Transverse colon (tissue), 4 donors: Measurements from ENCODE around the gene CNTNAP2. TPM values are rescaled to one million over a fixed set of nuclear protein-coding genes. Genes with fewer than 3 reads are reported as not detected.

Experiments
- DNase-seq: peaks from one replicate; pipeline ENCODE4 v3.0.0-alpha.2; 2019
- H3K27ac ChIP-seq, 4 donors: fragments of 200-600 bp; sonication (generic); 2 replicates each; pipeline ENCODE4 v1.5.1; 2016 to 2018; ENCODE audit warnings: inconsistent platforms in 4 of 4
- H3K27me3 ChIP-seq: fragments of 200-600 bp; sonication (generic); 2 replicates; pipeline ENCODE4 v1.5.1; 2017; ENCODE audit warnings: inconsistent platforms
- H3K36me3 ChIP-seq, 4 donors: fragments of 200-600 bp; sonication (generic); 2 replicates each; pipeline ENCODE4 v1.5.1; 2017 to 2019; ENCODE audit warnings: inconsistent platforms in 4 of 4
- H3K4me1 ChIP-seq, 4 donors: fragments of 200-600 bp; sonication (generic); 2 replicates each; pipeline ENCODE4 v1.5.1; 2017 to 2020; ENCODE audit warnings: inconsistent platforms in 4 of 4
- H3K4me3 ChIP-seq, 4 donors: fragments of 200-600 bp; sonication (generic); 1 replicate in 1 of 4; 2 replicates in 3 of 4; pipeline versions ENCODE4 v1.5.1 to v1.6.1; 2017 to 2019; ENCODE audit warnings: inconsistent platforms in 4 of 4
- H3K9me3 ChIP-seq, 2 donors: fragments of 200-600 bp; sonication (generic); 2 replicates each; pipeline ENCODE4 v1.5.1; 2017 to 2019; ENCODE audit warnings: inconsistent platforms in 2 of 2
- CTCF ChIP-seq, 5 experiments: fragments of 200-600 bp in 3 of 5; fragments of 450-650 bp in 2 of 5; sonication (generic) in 3 of 5; IDR thresholded peaks; 1 replicate in 2 of 5; 2 replicates in 3 of 5; pipeline ENCODE4 v1.5.1; 2016 to 2017; ENCODE audit warnings: antibody characterized with exemption in 5 of 5, inconsistent platforms in 3 of 5, mild to moderate bottlenecking in 2 of 5, moderate library complexity in 1 of 5
- EP300 ChIP-seq: sonication (generic); formaldehyde crosslinking; IDR thresholded peaks from one replicate; pipeline ENCODE4 v1.6.1; 2017; ENCODE audit warnings: antibody characterized with exemption, low read depth
- POLR2A ChIP-seq: fragments of 450-650 bp; IDR thresholded peaks from one replicate; pipeline ENCODE4 v1.6.1; 2016; ENCODE audit warnings: antibody characterized with exemption, mild to moderate bottlenecking, moderate library complexity
- POLR2AphosphoS5 ChIP-seq, 3 donors: sonication (generic); formaldehyde crosslinking; IDR thresholded peaks; one replicate each; pipeline ENCODE4 v1.6.1; 2016; ENCODE audit warnings: antibody characterized with exemption in 3 of 3
- WGBS, 2 donors: methylation state at CpG; one replicate each; pipeline ENCODE4 v1.1.5; 2018; ENCODE audit warnings: low coverage in 1 of 2; 5-methylcytosine and 5-hydroxymethylcytosine counted together
- in situ Hi-C, 4 donors: fragments of 200-750 bp; cut with MboI; loops; one replicate each; pipeline versions ENCODE4 v1.15.0 to v1.15.1; 2017; ENCODE audit warnings: low sequenced_read_pairs in 3 of 4, low pct_ligation_motif_present in 1 of 4, low pct_unique_long_range_greater_than_20kb in 1 of 4
- intact Hi-C: fragments of 100-400 bp; cut with DNase I; formaldehyde crosslinking; loops from one replicate; pipeline ENCODE4 v1.15.1; 2023; ENCODE audit warnings: low total_unique reads
- total RNA-seq, 4 donors: library from RNA; depleted of rRNA; stranded (reverse); fragments of >200 nt; gene quantifications; one replicate each; pipeline ENCODE4 v1.1.0, GENCODE V29; 2016

Gene CNTNAP2
- total RNA-seq, 4 donors from 2014 or later = 0.60 to 2.9 (median 2.4) TPM

GRCh38 chr7:147510923-147511322 is 1394.3 kb downstream of the CNTNAP2 start:
- in situ Hi-C loops (loop anchor here in 1 of 4 donors (10.0 kb wide), 1 partner anchor 56 kb away; no protein-coding TSS in a partner anchor), intact Hi-C loops (no loop called here)
- Histone ChIP-seq H3K36me3 (no peaks in the 10 kb centered on the region), H3K4me3 (no peak overlapping the region), H3K27me3 (no peaks in the 10 kb centered on the region), H3K4me1 (no peaks in the 10 kb centered on the region), H3K27ac (no peak overlapping the region), H3K9me3 (no peaks in the 10 kb centered on the region)
- TF ChIP-seq EP300 (no peak), POLR2A (no peak), POLR2AphosphoS5 (IDR thresholded peaks at IDR 0.05) (no peak), CTCF (IDR thresholded peaks at IDR 0.05) (no peak)
- DNase-seq = no peak
- 52 to 77% methylated on average over 4 of the region's 4 CpGs for WGBS, 2 donors

DNA sequence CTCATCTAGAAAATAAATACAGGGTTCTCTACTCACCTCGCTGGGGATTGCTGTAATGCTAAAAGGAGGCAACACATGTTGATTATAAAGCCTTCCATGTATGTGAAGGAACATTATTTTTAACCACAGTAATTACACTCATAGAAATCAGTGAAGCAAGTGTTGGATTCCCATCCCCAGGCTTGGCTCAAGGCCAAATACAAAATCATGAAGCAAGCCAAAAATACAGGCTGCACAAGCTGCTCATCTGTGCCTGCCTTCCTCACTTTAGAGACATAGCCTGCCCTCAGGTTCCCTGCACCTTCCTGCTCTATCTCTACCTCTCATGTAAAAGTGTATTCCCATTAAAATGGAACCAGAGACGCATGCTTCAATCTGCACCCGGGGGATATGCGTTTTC is 1396.8 kb downstream of the CNTNAP2 start:
- WGBS, 2 donors = 72 to 83% methylated on average over 4 of the region's 4 CpGs
- intact Hi-C loops (no loop called here), in situ Hi-C loops (loop anchor here in 1 of 4 donors (10.0 kb wide), 1 partner anchor 59 kb away; no protein-coding TSS in a partner anchor)
- H3K27me3 ChIP-seq = no peaks in the 10 kb centered on the region
- no peaks in the 10 kb centered on the region for H3K9me3 ChIP-seq
- H3K36me3 ChIP-seq = no peaks in the 10 kb centered on the region
- H3K4me1 ChIP-seq = no peaks in the 10 kb centered on the region
- DNase-seq = no peak
- TF ChIP-seq POLR2A (no peak), EP300 (no peak), POLR2AphosphoS5 (IDR thresholded peaks at IDR 0.05) (no peak), CTCF (IDR thresholded peaks at IDR 0.05) (no peak)
- no peak overlapping the region for H3K4me3 ChIP-seq
- no peak overlapping the region for H3K27ac ChIP-seq

DNA sequence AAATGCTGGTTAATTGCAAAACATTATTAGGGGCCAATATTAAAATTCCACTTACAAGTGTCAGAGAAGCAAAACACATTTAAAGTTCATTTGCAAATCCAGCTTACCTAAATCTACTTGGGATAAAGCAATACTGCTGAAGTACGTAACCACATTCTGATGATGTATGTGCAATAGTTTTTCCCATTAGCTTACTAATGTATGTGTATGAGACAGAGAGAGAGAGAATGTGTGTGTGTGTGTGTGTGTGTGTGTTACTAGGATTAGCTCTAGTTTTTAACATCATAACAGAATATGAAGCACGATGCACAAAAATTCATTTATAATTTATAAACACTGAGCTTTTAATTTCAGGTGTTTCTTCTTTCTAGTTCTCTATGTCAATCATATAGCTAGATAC is 1399.8 kb downstream of the CNTNAP2 start:
- WGBS, 2 donors = 83 to 93% methylated on average over 2 of the region's 2 CpGs
- DNase-seq = no peak
- H3K4me3 ChIP-seq = no peak overlapping the region
- H3K4me1 ChIP-seq = no peaks in the 10 kb centered on the region
- H3K36me3 ChIP-seq = no peaks in the 10 kb centered on the region
- H3K9me3 ChIP-seq = no peaks in the 10 kb centered on the region
- H3K27me3 ChIP-seq = no peaks in the 10 kb centered on the region
- intact Hi-C loops (no loop called here), in situ Hi-C loops (loop anchor here in 1 of 4 donors (10.0 kb wide), 1 partner anchor 62 kb away; no protein-coding TSS in a partner anchor)
- TF ChIP-seq POLR2A (no peak), POLR2AphosphoS5 (IDR thresholded peaks at IDR 0.05) (no peak), EP300 (no peak), CTCF (IDR thresholded peaks at IDR 0.05) (no peak)
- H3K27ac ChIP-seq = no peak overlapping the region

DNA sequence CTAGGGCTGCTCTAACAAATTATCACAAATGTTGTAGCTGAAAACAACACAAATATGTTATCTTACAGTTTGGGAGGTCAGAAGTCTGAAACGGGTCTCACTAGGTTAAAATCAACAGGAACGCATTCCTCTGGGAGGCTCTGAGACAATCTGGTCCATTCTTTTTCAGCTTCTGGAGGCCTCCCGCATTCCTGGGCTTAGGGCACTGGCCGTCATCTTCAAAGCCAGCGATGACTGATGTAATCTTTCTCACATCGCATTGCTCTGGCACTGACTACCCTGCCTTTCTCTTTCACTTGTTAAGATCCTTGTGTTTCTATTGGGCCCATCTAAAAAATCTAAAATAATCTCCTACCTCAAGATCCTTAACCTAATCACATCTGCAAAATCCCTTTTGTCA is 1402.5 kb downstream of the CNTNAP2 start:
- no peak for DNase-seq
- Histone ChIP-seq H3K9me3 (no peaks in the 10 kb centered on the region), H3K27ac (no peak overlapping the region), H3K4me3 (no peak overlapping the region), H3K36me3 (no peaks in the 10 kb centered on the region), H3K4me1 (no peaks in the 10 kb centered on the region), H3K27me3 (no peaks in the 10 kb centered on the region)
- intact Hi-C loops (no loop called here), in situ Hi-C loops (loop anchor here in 1 of 4 donors (10.0 kb wide), 1 partner anchor 64 kb away; no protein-coding TSS in a partner anchor)
- 80 to 90% methylated on average over 6 of the region's 6 CpGs for WGBS, 2 donors
- no peak for TF ChIP-seq EP300
- no peak for TF ChIP-seq POLR2A
- no peak for TF ChIP-seq POLR2AphosphoS5 (IDR thresholded peaks at IDR 0.05)
- TF ChIP-seq CTCF (IDR thresholded peaks at IDR 0.05) = no peak
